PC-9 (cell line): ENCODE results near the gene MDP1. TPM values are rescaled to one million over a fixed set of nuclear protein-coding genes. Genes with fewer than 3 reads are reported as not detected.
"Not testable (repeated sequence)": the region's sequence is repeated elsewhere in the genome, so short reads cannot be mapped to it uniquely, and the experiment has no call there.

ENCODE experiments used
- BruUV-seq: library from RNA; stranded (reverse); fragments of 400-500 nt; replicated peaks from 2 replicates; lab custom pipeline; 2021; lab: Mats Ljungman, UMichigan
- CTCF ChIA-PET: fragments of 300-600 bp; sonication (Branson Sonifier 250); formaldehyde crosslinking; loops from one replicate; lab custom pipeline; 2022; ENCODE audit warnings: antibody characterized with exemption; lab: Charles Lee
- POLR2A ChIA-PET: fragments of 300-600 bp; sonication (Branson Sonifier 250); formaldehyde crosslinking; loops from one replicate; lab custom pipeline; 2022; ENCODE audit warnings: antibody characterized with exemption; ENCODE audit not compliant: unreplicated experiment; lab: Charles Lee
- DNase-seq, 2 experiments: peaks; one replicate each; pipeline versions ENCODE4 v3.0.0 to v3.0.0-alpha.2; 2015 to 2022; ENCODE audit warnings: mixed read lengths in 1 of 2
- H2AFZ ChIP-seq: fragments of 200-600 bp; sonication (generic); 2 replicates; pipeline ENCODE4 v1.8.1; 2017; ENCODE audit warnings: antibody characterized with exemption
- H3F3A ChIP-seq: fragments of 200-600 bp; sonication (generic); 2 replicates; pipeline ENCODE4 v1.8.1; 2017; ENCODE audit warnings: antibody characterized with exemption, mild to moderate bottlenecking, low read depth; ENCODE audit not compliant: insufficient read depth
- H3K27ac ChIP-seq: fragments of 200-600 bp; sonication (generic); 2 replicates; pipeline ENCODE4 v1.6.1; 2016; ENCODE audit warnings: mixed run types
- H3K27me3 ChIP-seq: fragments of 200-600 bp; sonication (generic); 2 replicates; pipeline ENCODE4 v1.6.1; 2016; ENCODE audit warnings: low read depth, mixed run types; ENCODE audit not compliant: insufficient read depth
- H3K36me3 ChIP-seq: fragments of 200-600 bp; sonication (generic); 2 replicates; pipeline ENCODE4 v1.6.1; 2016; ENCODE audit warnings: low read depth, mixed run types
- H3K4me1 ChIP-seq: fragments of 200-600 bp; sonication (generic); replicated peaks from 2 replicates; pipeline ENCODE4 v1.6.1; 2016; ENCODE audit warnings: mixed run types; ENCODE audit not compliant: insufficient read depth
- H3K4me2 ChIP-seq: fragments of 200-600 bp; sonication (generic); 2 replicates; pipeline ENCODE4 v1.6.1; 2017; ENCODE audit warnings: mixed run types
- H3K4me3 ChIP-seq: fragments of 200-600 bp; sonication (generic); 2 replicates; pipeline ENCODE4 v1.6.1; 2016; ENCODE audit warnings: mixed run types
- H3K79me2 ChIP-seq: fragments of 200-600 bp; sonication (generic); 2 replicates; pipeline ENCODE4 v1.6.1; 2017; ENCODE audit warnings: low read depth, mixed run types
- H3K9me2 ChIP-seq: fragments of 200-600 bp; sonication (generic); 2 replicates; pipeline ENCODE4 v1.8.1; 2017; ENCODE audit warnings: mild to moderate bottlenecking; ENCODE audit not compliant: insufficient read depth
- H3K9me3 ChIP-seq: fragments of 200-600 bp; sonication (generic); 2 replicates; pipeline ENCODE4 v1.8.1; 2016; ENCODE audit warnings: low read depth; ENCODE audit not compliant: insufficient read depth
- H4K20me1 ChIP-seq: fragments of 200-600 bp; sonication (generic); 2 replicates; pipeline ENCODE4 v1.8.1; 2017; ENCODE audit not compliant: insufficient read depth
- CTCF ChIP-seq: fragments of 200-600 bp; sonication (generic); conservative IDR thresholded peaks from 2 replicates; pipeline ENCODE4 v1.6.1; 2017; ENCODE audit warnings: mixed run types, antibody characterized with exemption, mild to moderate bottlenecking, moderate library complexity
- EZH2 ChIP-seq: fragments of 200-600 bp; sonication (generic); IDR thresholded peaks from 2 replicates; pipeline ENCODE4 v1.8.0; 2017; ENCODE audit warnings: antibody characterized with exemption, low read depth
- intact Hi-C: fragments of 100-400 bp; cut with micrococcal nuclease; formaldehyde crosslinking; loops from one replicate; pipeline ENCODE4 v1.10.0; 2022; ENCODE audit not compliant: unreplicated experiment
- total RNA-seq: library from RNA; stranded (reverse); gene quantifications from 2 replicates; pipeline ENCODE4 v1.2.3, GENCODE V29; 2021

Gene MDP1
- total RNA-seq, 1 experiment from 2014 or later = 8.7 TPM

GRCh38 chr14:24246765-24247212 is 30.9 kb upstream of the MDP1 start:
- Histone ChIP-seq H3K36me3 (no peaks in the 10 kb centered on the region), H3K4me3 (no peak overlapping the region), H4K20me1 (no peaks in the 10 kb centered on the region), H3F3A (peaks cover 12% of the 10 kb centered on the region; the same call in 1 of the 2 replicates), H3K9me2 (no peaks in the 10 kb centered on the region), H3K27ac (no peak overlapping the region), H3K79me2 (no peaks in the 10 kb centered on the region), H3K9me3 (no peaks in the 10 kb centered on the region), H2AFZ (no peak overlapping the region), H3K27me3 (no peaks in the 10 kb centered on the region), H3K4me1 (peaks cover 6% of the 10 kb centered on the region), H3K4me2 (no peak overlapping the region)
- POLR2A ChIA-PET = interaction anchor here (0.6 to 0.7 kb wide), 2 partner anchors 46 to 122 kb away, joined by 3 to 6 read pairs; no protein-coding TSS in a partner anchor
- CTCF ChIA-PET = interaction anchor here (0.7 kb wide), 1 partner anchor 210 kb away, joined by 3 read pairs; no protein-coding TSS in a partner anchor
- intact Hi-C loops = no loop called here
- no peak for TF ChIP-seq EZH2
- TF ChIP-seq CTCF = no peak
- no TSS peak for BruUV-seq
- DNase-seq = no peak

GRCh38 chr14:24245350-24245749 is 29.5 kb upstream of the MDP1 start:
- POLR2A ChIA-PET = interaction anchor here (0.6 kb wide), 1 partner anchor 14 kb away, joined by 3 read pairs; no protein-coding TSS in a partner anchor
- intact Hi-C loops = not testable (repeated sequence)
- peaks cover 16% of the 10 kb centered on the region; the same call in 1 of the 2 replicates for H3F3A ChIP-seq

GRCh38 chr14:24243336-24243836 is 27.5 kb upstream of the MDP1 start:
- BruUV-seq = no TSS peak
- H3K27ac ChIP-seq = peak overlapping the region; percentile 92
- DNase-seq = peak in 1 of 2 experiments; percentile 55
- H3K4me3 ChIP-seq = peak overlapping the region; percentile 86; the same call in 1 of the 2 replicates
- no peaks in the 10 kb centered on the region for H3K36me3 ChIP-seq
- no peaks in the 10 kb centered on the region for H3K9me2 ChIP-seq
- TF ChIP-seq EZH2 (no peak), CTCF (no peak)
- peak overlapping the region; percentile 85 for H2AFZ ChIP-seq
- H3F3A ChIP-seq = peaks cover 16% of the 10 kb centered on the region; the same call in 1 of the 2 replicates
- ChIA-PET POLR2A (interaction anchor here (0.7 kb wide), 1 partner anchor 54 kb away, joined by 8 read pairs; no protein-coding TSS in a partner anchor), CTCF (interaction anchor here (0.6 to 1.8 kb wide), 9 partner anchors 22 to 157 kb away, joined by 3 to 21 read pairs (median 4); partner anchors contain the start of genes CIDEB, DHRS1, NOP9 and RABGGTA)
- peak overlapping the region; percentile 93 for H3K4me2 ChIP-seq
- intact Hi-C loops = loop anchor here (1.0 to 5.0 kb wide), 4 partner anchors 31 to 189 kb away; no protein-coding TSS in a partner anchor
- H3K27me3 ChIP-seq = no peaks in the 10 kb centered on the region
- H3K4me1 ChIP-seq = peaks cover 6% of the 10 kb centered on the region
- H3K79me2 ChIP-seq = no peaks in the 10 kb centered on the region
- H4K20me1 ChIP-seq = no peaks in the 10 kb centered on the region
- no peaks in the 10 kb centered on the region for H3K9me3 ChIP-seq

More at GRCh38 chr14:24245350-24245749, 29.5 kb upstream of the MDP1 start:
- CTCF ChIA-PET, H4K20me1 ChIP-seq, H3K4me3 ChIP-seq, H2AFZ ChIP-seq, H3K27me3 ChIP-seq, H3K9me2 ChIP-seq, H3K27ac ChIP-seq, H3K36me3 ChIP-seq, BruUV-seq, H3K4me2 ChIP-seq, H3K4me1 ChIP-seq, DNase-seq, H3K79me2 ChIP-seq, H3K9me3 ChIP-seq: not testable (repeated sequence)
